NCI-H345 treated with DMSO at 0.1 percent for 48 hours (cell line): Measurements from ENCODE around the gene NEK5.
"Not testable (repeated sequence)": the region's sequence is repeated elsewhere in the genome, so short reads cannot be mapped to it uniquely, and the experiment has no call there.

Source experiments
- DNase-seq: peaks from one replicate; lab custom pipeline; 2025; ENCODE audit not compliant: unreplicated experiment; lab: John Stamatoyannopoulos, UW

The NEK5 gene

DNA sequence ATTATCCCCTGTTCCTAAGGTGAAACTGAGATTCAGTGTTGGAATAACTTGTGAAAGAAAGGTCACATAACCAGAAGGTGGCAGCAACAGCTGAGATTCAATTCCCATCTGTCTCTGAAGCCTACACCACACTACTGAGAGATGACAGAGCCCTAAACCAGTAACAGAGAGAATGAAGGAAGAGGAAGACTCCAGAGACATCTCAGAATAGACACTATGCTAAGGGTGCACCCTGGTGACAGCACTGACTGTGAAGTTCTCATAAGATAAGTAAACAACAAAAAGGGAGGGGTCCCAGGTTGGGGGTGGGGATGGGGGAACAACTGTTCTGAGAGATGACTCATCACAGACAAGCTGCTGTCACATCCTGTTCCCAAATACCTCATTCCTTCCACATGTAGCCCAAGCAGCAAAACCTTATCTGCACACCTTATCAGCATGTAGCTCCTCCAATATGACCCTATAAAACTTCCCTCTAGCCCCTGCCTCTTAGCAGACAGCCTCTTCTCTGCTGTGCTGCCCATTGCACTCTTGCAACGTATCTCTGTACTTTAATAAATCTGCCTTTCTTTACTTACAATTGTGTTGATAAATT is 57.8 kb downstream of the NEK5 start:
- no peak for DNase-seq

DNA sequence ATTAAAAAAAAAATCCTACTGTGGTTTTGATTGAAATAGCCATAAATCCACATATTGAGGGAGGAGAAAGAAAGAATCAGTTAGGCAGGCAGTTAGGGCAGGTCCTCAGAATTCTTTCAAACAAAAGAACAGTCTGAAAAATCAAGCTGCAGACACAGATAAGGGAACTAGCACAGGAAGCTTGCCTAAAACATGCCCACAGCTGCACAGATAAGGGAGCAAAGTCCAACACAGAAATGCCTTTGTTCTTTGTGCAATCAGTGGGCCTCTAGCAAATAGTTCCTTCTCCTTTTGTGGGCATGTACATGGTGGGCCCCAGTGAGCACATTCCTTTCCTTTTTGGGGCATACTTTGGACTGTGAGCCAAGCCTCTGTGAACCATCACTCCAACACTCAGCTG is 61.6 kb downstream of the NEK5 start:
- no peak for DNase-seq

DNA sequence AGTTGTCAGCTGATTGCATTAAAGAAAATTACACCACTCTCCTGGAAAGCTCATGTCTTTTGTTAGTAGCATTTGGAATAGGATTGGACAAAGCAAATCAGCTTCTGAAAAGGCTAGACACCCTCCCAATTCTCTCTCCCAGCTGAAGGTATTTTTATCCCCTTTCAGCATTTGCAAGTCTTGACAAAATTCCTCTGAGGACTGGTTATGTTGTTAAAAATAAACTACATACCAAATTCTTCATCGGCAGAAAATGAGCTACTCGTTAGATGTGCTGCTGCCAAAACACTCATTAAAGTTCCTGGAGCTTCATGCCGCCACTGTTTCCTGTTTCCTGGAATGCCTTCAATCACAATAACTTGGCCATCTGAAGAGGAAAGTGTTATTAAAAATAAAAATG is 67.3 kb downstream of the NEK5 start:
- DNase-seq, result no peak

DNA sequence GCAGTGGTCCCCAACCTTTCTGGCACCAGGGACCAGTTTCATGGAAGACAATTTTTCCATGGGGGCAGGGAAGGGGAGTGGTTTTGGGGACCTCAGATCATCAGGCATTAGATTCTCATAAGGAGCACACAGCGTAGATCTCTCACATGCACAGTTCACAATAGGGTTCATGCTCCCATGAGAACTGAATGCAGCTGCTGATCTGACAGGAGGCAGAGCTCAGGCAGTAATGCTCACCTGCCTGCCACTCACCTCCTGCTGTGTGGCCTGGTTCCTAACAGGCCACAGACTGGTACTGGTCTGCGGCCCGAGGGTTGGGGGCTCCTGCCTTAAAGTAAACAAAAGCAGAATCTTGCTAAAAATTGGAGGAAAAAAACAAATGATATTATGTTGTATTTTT is 67.8 kb downstream of the NEK5 start:
- DNase-seq, result not testable (repeated sequence)

DNA sequence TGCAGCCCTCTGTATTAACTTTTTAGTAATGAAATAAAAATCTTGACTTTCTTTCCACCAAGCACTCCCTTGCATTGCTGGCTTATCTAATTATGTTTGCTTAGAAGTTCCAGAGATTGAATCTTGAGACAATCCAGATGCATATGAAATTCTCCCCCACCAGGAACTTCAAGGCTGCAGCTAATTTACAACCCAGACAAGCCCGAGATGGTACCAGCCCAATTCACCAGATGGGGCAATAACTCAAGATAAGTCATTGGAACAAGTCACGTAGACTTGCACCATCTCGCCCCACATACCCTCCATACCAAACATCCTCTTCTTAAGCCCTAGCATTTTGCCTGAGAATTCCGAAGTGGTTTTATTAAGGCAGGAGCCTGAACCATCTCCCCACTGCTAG is 75.4 kb downstream of the NEK5 start:
- no peak for DNase-seq

DNA sequence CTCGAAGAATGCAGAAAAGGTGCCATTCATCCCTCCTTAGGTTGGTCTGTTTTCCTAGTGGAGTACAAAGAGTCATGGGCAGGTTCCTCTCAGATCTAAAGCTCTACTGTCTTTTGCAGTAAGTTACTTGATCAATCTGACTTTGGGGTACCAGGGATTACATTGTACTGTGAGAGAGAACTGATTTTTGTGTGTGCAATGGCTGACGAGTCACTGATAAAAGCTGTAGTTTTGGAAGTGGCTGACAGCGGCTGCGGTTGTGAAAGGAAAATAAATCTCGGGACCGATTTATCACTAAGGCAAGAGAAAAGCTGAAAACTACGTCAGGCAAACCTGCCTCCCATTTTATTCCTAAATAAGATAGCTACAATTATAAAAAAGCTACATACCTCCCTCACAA is 77.5 kb downstream of the NEK5 start:
- no peak for DNase-seq

DNA sequence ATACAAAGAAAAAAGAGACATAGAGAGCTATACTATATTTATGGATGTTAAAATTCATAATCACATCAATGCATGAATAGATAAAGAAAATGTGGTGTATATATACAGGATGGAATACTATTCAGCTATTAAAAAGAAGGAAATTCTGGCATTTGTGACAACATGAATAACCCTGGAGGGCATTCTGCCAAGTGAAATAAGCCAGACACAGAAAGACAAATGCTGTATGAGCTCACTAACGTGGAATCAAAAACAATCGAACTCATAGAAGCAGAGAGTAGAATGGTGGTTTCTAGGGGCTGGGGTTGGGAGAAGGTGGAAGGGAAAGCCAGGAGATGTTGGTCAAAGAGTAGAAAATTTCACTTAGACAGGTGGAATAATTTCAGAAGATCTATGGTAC is 80.4 kb downstream of the NEK5 start:
- no peak for DNase-seq

DNA sequence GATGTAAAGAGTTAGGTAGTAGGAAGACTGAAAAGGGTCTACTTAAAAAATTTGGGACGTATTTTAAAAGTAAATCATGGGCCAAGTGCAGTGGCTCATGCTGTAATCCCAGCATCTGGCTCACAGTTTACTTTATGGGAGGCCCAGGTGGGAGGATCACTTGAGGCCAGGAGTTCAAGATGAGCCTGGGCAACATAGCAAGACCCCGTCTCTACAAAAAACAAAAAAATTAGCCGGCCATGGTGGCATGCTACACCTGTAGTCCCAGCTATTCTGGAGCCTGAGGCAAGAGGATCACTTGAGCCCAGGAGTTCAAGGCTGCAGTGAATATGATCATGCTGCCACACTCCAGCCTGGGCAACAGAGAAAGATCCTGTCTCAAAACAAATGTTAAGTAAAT is 81.4 kb downstream of the NEK5 start:
- DNase-seq, result no peak

DNA sequence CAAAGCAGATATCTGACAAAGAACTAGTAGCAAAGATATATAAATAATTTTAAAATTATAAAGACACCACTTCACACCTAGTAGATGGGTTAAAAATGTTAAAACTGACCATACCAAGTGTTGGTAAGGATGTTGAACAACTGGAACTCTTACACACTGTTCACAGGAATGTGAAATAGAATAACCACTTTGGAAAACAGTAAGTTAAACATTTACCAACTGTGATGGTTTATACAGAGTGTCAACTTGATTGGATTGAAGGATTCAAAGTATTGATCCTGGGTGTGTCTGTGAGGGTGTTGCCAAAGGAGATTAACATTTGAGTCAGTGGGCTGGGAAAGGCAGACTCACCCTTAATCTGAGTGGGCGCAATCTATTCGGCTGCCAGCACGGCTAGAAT is 85.2 kb downstream of the NEK5 start:
- no peak for DNase-seq

DNA sequence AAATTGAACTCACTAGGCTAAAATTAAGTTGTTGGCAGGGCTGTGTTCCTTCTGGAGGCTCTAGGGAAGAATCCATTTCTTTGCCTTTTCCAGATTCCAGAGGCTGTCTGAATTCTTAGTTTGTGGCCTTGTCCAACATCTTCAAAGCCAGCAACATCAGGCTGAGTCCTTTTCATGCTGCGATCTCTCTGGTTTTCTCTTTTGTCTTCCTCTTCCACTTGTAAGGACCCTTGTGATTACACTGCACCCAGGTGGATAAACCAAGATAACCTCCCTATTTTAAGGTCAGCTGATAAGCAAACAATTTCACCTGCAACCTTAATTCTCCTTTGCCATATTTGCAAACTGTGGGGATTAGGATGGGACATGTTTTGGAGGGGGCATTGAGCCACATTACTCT is 92.8 kb downstream of the NEK5 start:
- DNase-seq, result no peak

DNA sequence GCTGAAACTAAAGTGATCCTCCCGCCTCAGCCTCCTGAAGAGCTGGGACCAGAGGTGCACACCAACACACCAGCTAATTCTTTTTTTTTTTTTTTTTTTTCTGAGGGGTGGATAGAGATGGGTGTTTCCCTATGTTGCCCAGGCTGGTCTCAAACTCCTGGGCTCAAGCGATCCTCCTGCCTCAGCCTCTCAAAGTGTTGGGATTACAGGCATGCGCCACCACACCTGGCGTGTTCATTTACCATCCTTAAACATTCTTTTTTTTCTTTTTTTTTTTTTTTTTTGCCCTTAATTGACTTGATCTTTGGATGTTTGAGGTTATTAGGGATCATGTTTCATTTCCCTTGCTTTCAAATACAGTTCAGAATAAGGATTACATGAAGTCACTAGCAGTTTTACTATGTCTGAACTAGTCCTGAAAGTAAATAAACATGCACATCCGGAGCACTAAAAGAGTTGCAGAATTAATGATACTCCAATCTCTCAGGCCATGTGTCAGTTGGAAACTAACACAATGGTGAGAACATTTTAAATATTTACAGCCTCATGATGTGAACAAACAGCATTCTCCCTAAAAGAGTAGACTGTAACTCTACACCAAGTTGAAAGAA is 94.2 kb downstream of the NEK5 start:
- no peak for DNase-seq

DNA sequence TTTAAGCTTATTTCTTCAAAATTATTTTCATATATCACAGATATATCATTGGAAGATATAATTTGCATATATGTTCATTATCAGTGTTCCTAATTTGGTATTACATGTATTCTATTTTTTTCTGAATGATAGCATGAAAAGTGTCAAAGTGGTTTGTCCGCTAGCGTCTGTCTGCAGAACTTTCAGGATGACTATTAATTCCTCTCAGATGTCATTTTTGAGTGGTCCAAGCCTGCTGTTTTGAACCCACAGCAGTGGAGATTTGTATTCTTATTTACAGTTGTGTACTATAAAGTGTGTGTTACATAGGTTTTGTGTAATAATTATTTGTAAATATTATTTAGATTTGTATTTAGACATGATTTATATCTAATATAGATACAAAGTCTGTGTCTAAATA is 95.8 kb downstream of the NEK5 start:
- DNase-seq, result no peak

DNA sequence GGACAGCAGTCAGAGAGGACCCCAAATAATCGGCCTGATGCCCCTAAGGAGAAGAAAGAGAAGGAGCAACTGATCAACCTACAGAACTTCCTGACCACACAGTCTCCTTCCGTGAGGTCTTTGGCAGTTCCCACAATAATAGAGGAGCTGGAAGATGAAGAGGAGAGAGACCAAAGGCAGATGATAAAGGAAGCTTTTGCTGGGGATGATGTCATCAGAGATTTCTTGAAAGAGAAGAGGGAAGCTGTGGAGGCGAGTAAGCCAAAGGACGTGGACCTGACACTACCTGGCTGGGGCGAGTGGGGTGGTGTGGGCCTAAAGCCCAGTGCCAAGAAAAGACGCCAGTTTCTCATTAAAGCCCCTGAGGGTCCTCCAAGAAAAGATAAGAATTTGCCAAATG is 98.5 kb downstream of the NEK5 start:
- not testable (repeated sequence) for DNase-seq

DNA sequence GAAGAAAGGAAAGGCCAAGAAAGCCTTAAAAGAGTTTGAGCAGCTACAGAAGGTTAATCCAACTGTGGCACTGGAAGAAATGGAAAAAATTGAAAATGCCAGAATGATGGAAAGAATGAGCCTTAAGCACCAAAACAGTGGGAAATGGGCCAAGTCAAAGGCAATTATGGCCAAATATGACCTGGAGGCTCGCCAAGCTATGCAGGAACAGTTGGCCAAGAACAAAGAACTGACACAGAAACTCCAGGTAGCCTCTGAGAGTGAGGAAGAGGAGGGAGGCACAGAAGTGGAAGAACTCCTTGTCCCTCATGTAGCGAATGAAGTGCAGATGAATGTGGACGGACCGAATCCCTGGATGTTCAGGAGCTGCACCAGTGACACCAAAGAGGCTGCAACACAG is 99.3 kb downstream of the NEK5 start:
- DNase-seq, result no peak

DNA sequence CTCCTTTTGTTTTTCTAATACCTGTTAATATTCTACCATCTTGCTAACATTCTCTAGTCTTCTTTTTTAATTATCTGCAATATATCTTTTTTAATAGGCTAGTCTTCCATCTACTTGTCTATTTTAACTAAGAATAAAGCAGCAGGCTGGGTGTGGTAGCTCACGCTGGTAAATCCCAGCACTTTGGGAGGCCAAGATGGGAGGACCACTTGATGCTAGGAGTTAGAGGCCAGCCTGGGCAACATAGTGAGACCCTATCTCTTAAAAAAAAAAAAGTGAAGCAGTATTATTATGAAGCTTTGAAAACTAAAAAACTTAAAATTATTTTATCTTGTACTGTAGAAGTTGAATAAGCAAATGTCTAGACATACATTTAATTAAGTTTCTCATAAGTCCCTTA is 101.0 kb downstream of the NEK5 start:
- no peak for DNase-seq

DNA sequence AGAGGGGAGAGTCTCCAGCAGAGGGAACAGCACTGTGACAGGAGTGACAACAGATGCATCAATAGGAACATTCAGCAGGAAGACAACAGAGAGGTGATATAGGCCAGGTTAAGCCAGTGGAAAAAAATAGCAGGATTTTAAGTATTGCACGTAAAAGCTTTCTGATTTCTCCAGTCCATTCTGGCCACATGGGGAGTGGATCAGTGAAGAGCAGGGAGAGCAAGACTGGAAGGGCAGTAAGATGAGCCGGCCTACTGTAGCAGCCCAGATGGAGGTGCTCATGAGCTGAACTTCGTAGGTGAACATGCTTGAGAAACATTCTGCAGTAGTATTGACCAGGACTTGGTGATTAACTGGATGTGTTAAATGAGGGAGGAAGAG is 102.6 kb downstream of the NEK5 start:
- no peak for DNase-seq

DNA sequence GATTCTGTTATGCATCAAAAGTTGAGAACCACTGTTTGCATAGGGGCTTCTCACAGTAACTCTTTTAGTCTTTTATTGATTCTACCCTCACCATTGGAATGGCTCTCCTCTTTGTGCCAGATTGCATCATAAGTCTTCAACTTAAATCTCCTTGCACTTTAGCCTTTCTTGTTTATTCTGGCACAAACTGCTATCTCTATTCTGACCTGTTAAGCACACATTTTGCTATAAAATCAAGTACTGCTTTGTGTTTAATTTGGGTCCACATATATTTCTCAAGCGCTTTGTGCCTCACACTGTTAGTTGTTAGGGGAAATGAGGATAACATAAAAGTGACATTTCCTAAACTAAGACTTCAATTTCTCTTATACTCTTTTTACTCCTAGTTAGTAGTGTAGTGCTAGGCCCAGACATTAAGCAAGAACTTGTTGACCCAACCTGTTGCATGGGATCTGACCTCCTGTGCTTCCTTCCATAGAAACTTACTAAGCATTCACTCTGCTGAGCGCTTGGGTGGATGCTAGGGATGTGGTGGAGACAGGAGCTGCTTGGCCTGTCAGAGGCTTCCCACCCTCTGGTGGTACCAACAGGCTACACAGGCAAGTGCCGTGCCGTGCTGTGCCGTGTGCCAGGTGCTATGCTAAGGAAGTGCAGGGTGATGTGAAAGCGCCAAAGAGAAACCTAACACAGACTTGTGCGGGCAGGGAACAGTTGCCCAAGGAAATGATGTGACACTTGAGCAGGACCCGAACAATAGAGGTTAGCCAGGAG is 103.2 kb downstream of the NEK5 start:
- DNase-seq, result no peak

DNA sequence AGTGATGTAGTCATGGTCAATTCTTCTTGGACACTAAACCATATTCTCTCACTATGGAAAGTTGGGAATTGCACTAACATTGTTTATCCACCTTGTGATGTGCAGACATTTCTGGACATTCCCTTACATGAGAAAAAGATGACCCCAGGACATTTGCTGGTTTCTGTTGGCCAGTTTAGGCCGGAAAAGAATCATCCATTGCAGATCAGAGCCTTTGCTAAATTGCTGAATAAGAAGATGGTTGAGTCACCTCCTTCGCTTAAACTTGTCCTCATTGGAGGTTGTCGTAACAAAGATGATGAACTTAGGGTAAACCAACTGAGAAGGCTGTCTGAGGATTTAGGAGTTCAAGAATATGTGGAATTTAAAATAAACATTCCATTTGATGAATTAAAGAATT is 104.4 kb downstream of the NEK5 start, which contains the start of gene UTP14C:
Gene UTP14C, plus strand, starts transcription at position 211 of the 400 bp plus-strand sequence. CDS start 4,114 bp downstream, outside the sequence.
- no peak for DNase-seq

DNA sequence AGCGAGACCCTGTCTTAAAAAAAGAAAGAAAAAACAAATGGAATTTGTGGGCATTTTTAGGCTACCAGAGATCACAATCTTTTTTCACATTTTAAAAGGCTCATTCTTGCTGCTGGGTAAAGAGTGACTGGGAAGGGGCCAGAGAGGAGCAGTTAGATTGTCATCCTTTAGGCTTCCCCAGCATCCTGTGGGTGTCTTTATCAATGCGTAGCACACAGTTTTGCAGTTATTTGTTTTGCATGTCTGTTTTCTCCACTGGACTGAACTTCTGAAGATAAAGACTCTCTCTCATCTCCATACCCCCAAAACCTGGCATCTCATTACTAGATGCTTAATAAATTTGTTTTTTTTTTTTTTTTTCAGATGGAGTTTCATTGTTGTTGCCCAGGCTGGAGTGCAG is 106.5 kb downstream of the NEK5 start:
- no peak for DNase-seq

DNA sequence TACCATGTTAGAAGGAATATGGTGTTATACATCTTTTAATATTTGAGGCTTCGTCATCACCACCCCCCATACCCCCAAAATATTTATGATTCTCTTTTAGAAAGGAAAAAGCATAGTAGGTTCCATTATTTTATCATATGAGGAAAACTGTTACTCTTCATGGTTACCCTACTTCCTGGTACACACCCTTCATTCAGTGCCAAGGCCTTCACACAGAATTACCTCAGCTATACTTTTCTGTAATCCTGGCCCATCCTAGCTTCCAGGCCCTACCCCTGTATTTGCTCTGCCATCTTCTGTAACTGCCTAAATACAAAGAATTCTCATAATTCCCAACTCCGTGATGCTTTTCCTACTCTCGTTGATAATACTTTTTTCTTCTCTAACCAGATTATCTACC is 108.7 kb downstream of the NEK5 start:
- no peak for DNase-seq

DNA sequence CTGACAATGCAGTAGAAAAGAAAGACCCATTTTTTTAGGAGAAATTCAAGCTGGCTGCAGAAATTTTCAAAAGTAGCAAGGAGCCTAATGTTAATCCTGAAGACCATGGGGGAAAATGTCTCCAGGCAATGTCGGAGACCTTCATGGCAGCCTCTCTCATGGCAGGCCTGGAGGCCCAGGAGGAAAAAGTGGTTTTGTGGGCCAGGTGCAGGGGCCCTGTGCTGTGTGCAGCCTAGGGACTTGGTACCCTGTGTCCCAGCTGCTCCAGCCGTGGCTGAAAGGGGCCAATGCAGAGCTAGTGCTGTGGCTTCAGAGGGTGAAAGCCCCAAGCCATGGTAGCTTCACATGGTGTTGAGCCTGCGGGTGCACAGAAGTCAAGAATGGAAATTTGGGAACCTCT is 112.6 kb downstream of the NEK5 start:
- no peak for DNase-seq

DNA sequence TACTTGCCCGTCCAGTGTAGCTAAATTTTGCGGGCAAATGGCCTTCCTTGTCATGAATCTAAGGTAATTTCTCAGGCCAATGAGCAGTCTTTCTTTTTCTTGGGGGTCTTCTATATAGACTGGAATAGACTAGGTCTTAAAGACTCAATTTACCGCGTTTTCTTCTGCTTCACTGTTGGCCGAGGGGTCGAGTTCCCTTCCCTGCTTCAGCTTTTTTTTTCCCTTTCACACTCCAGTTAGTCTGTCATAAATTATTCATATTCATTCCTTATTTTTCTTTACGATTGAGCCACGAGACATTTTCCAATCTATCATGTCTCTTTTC is 116.4 kb downstream of the NEK5 start:
- no peak for DNase-seq
